Psoas muscle (tissue), 8 donors: ENCODE results near the gene DNAJB2. TPM values are rescaled to one million over a fixed set of nuclear protein-coding genes. Genes with fewer than 3 reads are reported as not detected.
A peak's percentile ranks its signal among the peaks of the same experiment; 100 is the strongest.

Source experiments
- ATAC-seq, 4 donors: fragments of 200-7000 bp; cut with Tn5 transposase; one replicate each; pipeline ENCODE4 v1.9.1; 2020; ENCODE audit warnings: moderate library complexity in 3 of 4, mild to moderate bottlenecking in 2 of 4
- DNase-seq, 2 donors: peaks; one replicate each; pipeline ENCODE4 v3.0.0-alpha.2; 2020
- H3K27ac ChIP-seq: fragments of 200-600 bp; one replicate; pipeline ENCODE4 v1.8.0; 2022
- H3K27me3 ChIP-seq, 3 donors: fragments of 200-600 bp in 1 of 3; one replicate each; pipeline versions ENCODE4 v1.6.1 to v1.8.0; 2013 to 2022; ENCODE audit warnings: low read length in 2 of 3, mild to moderate bottlenecking in 2 of 3, moderate library complexity in 1 of 3; ENCODE audit not compliant: insufficient read depth in 3 of 3
- H3K36me3 ChIP-seq, 2 donors: fragments of 200-600 bp in 1 of 2; one replicate each; pipeline versions ENCODE4 v1.6.1 to v1.8.0; 2013 to 2022; ENCODE audit warnings: low read depth in 1 of 2, mild to moderate bottlenecking in 1 of 2, moderate library complexity in 1 of 2; ENCODE audit not compliant: insufficient read depth in 1 of 2
- H3K4me1 ChIP-seq: fragments of 200-600 bp; one replicate; pipeline ENCODE4 v1.8.0; 2022
- H3K4me3 ChIP-seq: fragments of 200-600 bp; one replicate; pipeline ENCODE4 v1.8.0; 2022; ENCODE audit warnings: mild to moderate bottlenecking
- H3K9me3 ChIP-seq: fragments of 200-600 bp; one replicate; pipeline ENCODE4 v1.8.0; 2022
- CTCF ChIP-seq: fragments of 200-600 bp; IDR thresholded peaks from one replicate; pipeline ENCODE4 v1.8.0; 2022; ENCODE audit warnings: antibody characterized with exemption
- WGBS, 3 donors: extraction: QIAGEN DNeasy Blood & Tissue Kit; methylation state at CpG; one replicate each; pipeline versions ENCODE4 v1.1.6 to v1.1.7; 2013; 5-methylcytosine and 5-hydroxymethylcytosine counted together
- intact Hi-C, 2 donors: fragments of 100-400 bp; cut with DNase I; formaldehyde crosslinking; loops; one replicate each; pipeline versions ENCODE4 v1.11.0 to v1.14.2; 2022
- polyA plus RNA-seq, 3 donors: library from polyadenylated mRNA; stranded (reverse); fragments of 200-250 nt; gene quantifications; one replicate each; pipeline ENCODE4 v1.2.3, GENCODE V29; 2013
- total RNA-seq, 4 donors: library from RNA; stranded (reverse); fragmentation: NEBNext Ultra II Directional in 2 of 4; extraction: Animal tissue kit (Norgen Biotek cat#: 25700) in 2 of 4; gene quantifications; one replicate each; pipeline versions ENCODE4 v1.2.1 to v1.2.4, GENCODE V29; 2021 to 2023
- donor health status: healthy with polysubstance abuse.
- donor health status: DM: no; HTN: no; CAD: no; lungs with moderate emphysema.
- donor health status: Bipolar disorder and iron deficiency.
- donor health status: healthy.
- donor health status: DM: yes; HTN: yes; CAD: no.
- donor health status: DM: no; HTN: no; CAD: no.
- donor health status: DM: no; HTN: no; CAD: no.
- donor health status: DM: yes; HTN: yes; CAD: no.

The DNAJB2 gene
- total and polyA plus RNA-seq, 7 donors = 93.1 to 204 (median 105) TPM

GRCh38 chr2:219325657-219326315 is 46.6 kb downstream of the DNAJB2 start:
- Histone ChIP-seq H3K27me3 (peaks cover 0 to 14% (median 4%) of the 10 kb centered on the region in 3 donors), H3K4me1 (no peaks in the 10 kb centered on the region), H3K27ac (no peak overlapping the region), H3K36me3 (no peaks in the 10 kb centered on the region), H3K9me3 (no peaks in the 10 kb centered on the region), H3K4me3 (no peak overlapping the region)
- 65 to 72% (median 70%) methylated on average over 9 of the region's 9 CpGs for WGBS, 3 donors
- no peak for ATAC-seq
- no peak for TF ChIP-seq CTCF
- intact Hi-C loops = no loop called here
- DNase-seq = no peak

GRCh38 chr2:219327719-219328118 is 48.6 kb downstream of the DNAJB2 start:
- no peak for ATAC-seq
- intact Hi-C loops = no loop called here
- H3K4me3 ChIP-seq = no peak overlapping the region

GRCh38 chr2:219331560-219332213 is 52.5 kb downstream of the DNAJB2 start:
- no peak for TF ChIP-seq CTCF
- H3K27me3 ChIP-seq = peaks cover 12 to 35% (median 13%) of the 10 kb centered on the region in 3 donors
- WGBS, 3 donors = 8% methylated on average over 37 to 39 of the region's 39 CpGs
- H3K4me3 ChIP-seq = no peak overlapping the region
- peak; percentile 35 to 64 for DNase-seq
- H3K9me3 ChIP-seq = no peaks in the 10 kb centered on the region
- H3K4me1 ChIP-seq = no peaks in the 10 kb centered on the region
- no peak overlapping the region for H3K27ac ChIP-seq
- peak in 3 of 4 donors; percentile 61 to 78 (median 75) for ATAC-seq
- intact Hi-C loops = no loop called here
- H3K36me3 ChIP-seq = no peaks in the 10 kb centered on the region

More at GRCh38 chr2:219327719-219328118, 48.6 kb downstream of the DNAJB2 start:
- H3K9me3 ChIP-seq = no peaks in the 10 kb centered on the region
- H3K27ac ChIP-seq = no peak overlapping the region
- TF ChIP-seq CTCF = no peak
- no peak for DNase-seq
- 38 to 42% (median 40%) methylated on average over 2 of the region's 2 CpGs for WGBS, 3 donors
- no peaks in the 10 kb centered on the region for H3K36me3 ChIP-seq
- H3K27me3 ChIP-seq = peaks cover 4 to 24% (median 9%) of the 10 kb centered on the region in 3 donors
- H3K4me1 ChIP-seq = no peaks in the 10 kb centered on the region

GRCh38 chr2:219332542-219332941 is 53.4 kb downstream of the DNAJB2 start, which contains the start of gene RESP18:
Gene RESP18 (minus strand): TSS chr2:219332744.
- peaks cover 12 to 35% (median 13%) of the 10 kb centered on the region in 3 donors for H3K27me3 ChIP-seq
- H3K9me3 ChIP-seq = no peaks in the 10 kb centered on the region
- TF ChIP-seq CTCF = no peak
- 4 to 5% (median 5%) methylated on average over 24 of the region's 24 CpGs for WGBS, 3 donors
- intact Hi-C loops = no loop called here
- no peaks in the 10 kb centered on the region for H3K36me3 ChIP-seq
- H3K4me1 ChIP-seq = no peaks in the 10 kb centered on the region
- H3K4me3 ChIP-seq = no peak within 1 kb of the TSS
- ATAC-seq (no peak), DNase-seq (no peak)
- H3K27ac ChIP-seq = no peak within 1 kb of the TSS
